DND-41 (cell line): ENCODE results near the gene NR0B1.

Experiments used
- CTCF ChIP-seq: IDR thresholded peaks from 2 replicates; pipeline ENCODE4 v1.5.1; 2012; ENCODE audit warnings: borderline replicate concordance, low read length, moderate library complexity, mild to moderate bottlenecking; ENCODE audit not compliant: poor library complexity, severe bottlenecking; ENCODE audit errors: extremely low read depth
- EZH2 ChIP-seq: IDR thresholded peaks from 3 replicates; pipeline ENCODE4 v1.6.1; 2012; ENCODE audit warnings: borderline replicate concordance, low read depth, mild to moderate bottlenecking, moderate library complexity, low read length, inconsistent platforms; ENCODE audit not compliant: severe bottlenecking

- TF ChIP-seq CTCF: no peak
- no peak for TF ChIP-seq EZH2
Observed at GRCh38 chrX:30310429-30311206, 1.4 kb upstream of the NR0B1 start.
